Measurements from ENCODE around the gene PER3.

PER3 gene

GRCh38 chr1:7879228-7879627 is 95.1 kb downstream of the PER3 start:
- H3K36me3 ChIP-seq (ENCODE audit: low read depth) = no peaks in the 10 kb centered on the region
- no peak for DNase-seq (ENCODE audit: low spot score)
- H3K9me3 ChIP-seq (ENCODE audit: severe bottlenecking) = no peaks in the 10 kb centered on the region
- TF ChIP-seq, protein P1, sequence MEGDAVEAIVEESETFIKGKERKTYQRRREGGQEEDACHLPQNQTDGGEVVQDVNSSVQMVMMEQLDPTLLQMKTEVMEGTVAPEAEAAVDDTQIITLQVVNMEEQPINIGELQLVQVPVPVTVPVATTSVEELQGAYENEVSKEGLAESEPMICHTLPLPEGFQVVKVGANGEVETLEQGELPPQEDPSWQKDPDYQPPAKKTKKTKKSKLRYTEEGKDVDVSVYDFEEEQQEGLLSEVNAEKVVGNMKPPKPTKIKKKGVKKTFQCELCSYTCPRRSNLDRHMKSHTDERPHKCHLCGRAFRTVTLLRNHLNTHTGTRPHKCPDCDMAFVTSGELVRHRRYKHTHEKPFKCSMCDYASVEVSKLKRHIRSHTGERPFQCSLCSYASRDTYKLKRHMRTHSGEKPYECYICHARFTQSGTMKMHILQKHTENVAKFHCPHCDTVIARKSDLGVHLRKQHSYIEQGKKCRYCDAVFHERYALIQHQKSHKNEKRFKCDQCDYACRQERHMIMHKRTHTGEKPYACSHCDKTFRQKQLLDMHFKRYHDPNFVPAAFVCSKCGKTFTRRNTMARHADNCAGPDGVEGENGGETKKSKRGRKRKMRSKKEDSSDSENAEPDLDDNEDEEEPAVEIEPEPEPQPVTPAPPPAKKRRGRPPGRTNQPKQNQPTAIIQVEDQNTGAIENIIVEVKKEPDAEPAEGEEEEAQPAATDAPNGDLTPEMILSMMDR (IDR thresholded peaks at IDR 0.05; ENCODE audit: poor library complexity, severe bottlenecking) = no peak
- H3K4me3 ChIP-seq (ENCODE audit: severe bottlenecking) = no peak overlapping the region
- no peak overlapping the region for H3K27ac ChIP-seq (ENCODE audit: poor library complexity, severe bottlenecking)
- H3K27me3 ChIP-seq (ENCODE audit: insufficient read depth, poor library complexity, severe bottlenecking) = no peaks in the 10 kb centered on the region
- H3K4me1 ChIP-seq (ENCODE audit: insufficient read depth, poor library complexity, severe bottlenecking) = no peaks in the 10 kb centered on the region
- ATAC-seq (ENCODE audit: low read depth) = no peak

GRCh38 chr1:7884757-7885156 is 100.7 kb downstream of the PER3 start:
- no peaks in the 10 kb centered on the region for H3K4me1 ChIP-seq (ENCODE audit: insufficient read depth, poor library complexity, severe bottlenecking)
- DNase-seq (ENCODE audit: low spot score) (no peak), ATAC-seq (ENCODE audit: low read depth) (no peak)
- no peaks in the 10 kb centered on the region for H3K9me3 ChIP-seq (ENCODE audit: severe bottlenecking)
- H3K27me3 ChIP-seq (ENCODE audit: insufficient read depth, poor library complexity, severe bottlenecking) = no peaks in the 10 kb centered on the region
- no peak overlapping the region for H3K4me3 ChIP-seq (ENCODE audit: severe bottlenecking)
- TF ChIP-seq, protein P1 (IDR thresholded peaks at IDR 0.05; ENCODE audit: poor library complexity, severe bottlenecking) = no peak
- no peaks in the 10 kb centered on the region for H3K36me3 ChIP-seq (ENCODE audit: low read depth)
- H3K27ac ChIP-seq (ENCODE audit: poor library complexity, severe bottlenecking) = no peak overlapping the region

DNA sequence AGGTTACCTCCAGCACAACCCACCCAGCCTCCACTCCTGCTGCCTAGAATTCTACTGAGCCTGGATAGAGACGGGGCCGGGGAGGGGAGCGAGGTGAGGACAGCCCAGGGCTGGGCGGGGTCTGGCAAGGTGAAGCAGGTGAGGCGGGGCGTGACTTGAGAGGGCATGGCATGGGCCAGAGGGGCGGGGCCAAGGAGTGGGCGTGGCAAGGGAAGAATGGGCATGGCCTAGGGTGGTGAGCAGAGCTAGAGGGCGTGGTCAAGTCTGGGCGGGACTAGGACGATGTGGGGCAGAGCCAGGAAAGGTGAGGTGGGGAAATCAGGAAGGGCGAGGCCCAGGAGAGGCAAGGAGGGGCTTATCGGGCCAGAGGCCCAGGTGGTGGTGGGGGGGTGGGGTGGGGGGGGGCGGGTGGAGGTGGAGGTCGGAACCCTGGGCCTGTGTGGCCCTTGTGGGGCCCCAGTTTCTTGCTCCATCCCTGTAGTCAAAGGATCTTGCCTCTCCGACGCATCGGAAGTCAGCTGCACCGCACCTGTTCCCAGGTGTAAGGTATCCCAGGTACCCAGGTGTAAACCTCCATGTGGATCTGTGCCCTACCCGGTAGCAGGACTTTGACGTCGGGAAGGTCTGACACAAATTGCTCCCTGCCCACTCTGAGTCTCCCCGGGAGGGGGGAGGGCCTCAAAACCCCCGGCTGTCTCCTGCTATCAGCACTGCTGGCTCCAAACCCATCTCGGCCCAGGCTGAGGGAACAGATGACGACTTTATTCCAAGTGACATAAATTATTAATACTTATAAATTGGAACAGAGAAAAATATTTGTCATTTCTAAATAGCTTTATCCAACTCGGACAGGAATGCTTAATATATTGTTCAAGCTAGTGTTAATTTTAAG is 101.7 kb downstream of the PER3 start:
- ATAC-seq (ENCODE audit: low read depth) (peak; percentile 87), DNase-seq (ENCODE audit: low spot score) (peak; percentile 78)
- Histone ChIP-seq H3K27me3 (ENCODE audit: insufficient read depth, poor library complexity, severe bottlenecking) (no peaks in the 10 kb centered on the region), H3K4me1 (ENCODE audit: insufficient read depth, poor library complexity, severe bottlenecking) (no peaks in the 10 kb centered on the region), H3K9me3 (ENCODE audit: severe bottlenecking) (no peaks in the 10 kb centered on the region), H3K36me3 (ENCODE audit: low read depth) (no peaks in the 10 kb centered on the region), H3K4me3 (ENCODE audit: severe bottlenecking) (peak overlapping the region; percentile 2), H3K27ac (ENCODE audit: poor library complexity, severe bottlenecking) (no peak overlapping the region)
- TF ChIP-seq, protein P1 (IDR thresholded peaks at IDR 0.05; ENCODE audit: poor library complexity, severe bottlenecking) = no peak

DNA sequence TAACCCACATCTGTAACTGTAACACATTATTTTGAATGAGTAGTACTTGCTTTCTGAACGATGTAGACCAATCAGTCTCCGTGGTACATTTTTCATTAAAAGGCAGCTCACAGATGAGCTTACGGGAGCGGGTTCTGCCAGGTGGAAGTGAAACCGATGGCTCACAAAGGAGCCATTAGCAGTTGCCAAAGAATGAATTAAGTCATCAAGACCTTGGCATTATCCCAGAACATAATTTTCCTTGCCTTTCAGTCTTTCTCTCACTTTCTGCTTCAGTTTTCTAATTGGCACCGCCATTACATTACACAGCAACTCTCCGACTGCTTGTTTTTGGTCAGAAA is 102.3 kb downstream of the PER3 start:
- TF ChIP-seq, protein P1 (IDR thresholded peaks at IDR 0.05; ENCODE audit: poor library complexity, severe bottlenecking) = no peak
- ATAC-seq (ENCODE audit: low read depth) = peak; percentile 66
- Histone ChIP-seq H3K4me1 (ENCODE audit: insufficient read depth, poor library complexity, severe bottlenecking) (no peaks in the 10 kb centered on the region), H3K9me3 (ENCODE audit: severe bottlenecking) (no peaks in the 10 kb centered on the region), H3K36me3 (ENCODE audit: low read depth) (no peaks in the 10 kb centered on the region), H3K27ac (ENCODE audit: poor library complexity, severe bottlenecking) (no peak overlapping the region), H3K27me3 (ENCODE audit: insufficient read depth, poor library complexity, severe bottlenecking) (no peaks in the 10 kb centered on the region), H3K4me3 (ENCODE audit: severe bottlenecking) (peak overlapping the region; percentile 2)
- DNase-seq (ENCODE audit: low spot score) = no peak
